PC-3 (cell line): Measurements from ENCODE around the gene TIMM17B. TPM values are rescaled to one million over a fixed set of nuclear protein-coding genes. Genes with fewer than 3 reads are reported as not detected.

Experiments
- ATAC-seq: fragments of 200-7000 bp; cut with Tn5 transposase; 2 replicates; pipeline ENCODE4 v1.9.1; 2020; ENCODE audit warnings: mild to moderate bottlenecking, moderate library complexity
- BruUV-seq: library from RNA; stranded (reverse); fragments of 400-500 nt; replicated peaks from 2 replicates; lab custom pipeline; 2021; lab: Mats Ljungman, UMichigan
- CTCF ChIA-PET: fragments of 300-600 bp; sonication (Branson Sonifier 250); formaldehyde crosslinking; loops from one replicate; lab custom pipeline; 2022; ENCODE audit warnings: antibody characterized with exemption; lab: Charles Lee
- POLR2A ChIA-PET: fragments of 300-600 bp; sonication (Branson Sonifier 250); formaldehyde crosslinking; loops from one replicate; lab custom pipeline; 2022; ENCODE audit warnings: antibody characterized with exemption; ENCODE audit not compliant: unreplicated experiment; lab: Charles Lee
- DNase-seq: peaks from one replicate; pipeline ENCODE4 v3.0.0-alpha.2; 2015
- H2AFZ ChIP-seq: fragments of 300-600 bp; sonication (generic); 2 replicates; pipeline ENCODE4 v1.6.0; 2016; ENCODE audit warnings: antibody characterized with exemption, low read length
- H3F3A ChIP-seq: fragments of 300-600 bp; sonication (generic); one replicate; pipeline ENCODE4 v1.6.0; 2017; ENCODE audit warnings: antibody characterized with exemption, low read length, control low read depth, mild to moderate bottlenecking; ENCODE audit not compliant: unreplicated experiment
- H3K27ac ChIP-seq: fragments of 300-600 bp; sonication (generic); 2 replicates; pipeline ENCODE4 v1.5.1; 2016; ENCODE audit warnings: mild to moderate bottlenecking, low read length
- H3K27me3 ChIP-seq: fragments of 300-600 bp; sonication (generic); 2 replicates; pipeline ENCODE4 v1.6.1; 2016; ENCODE audit warnings: low read length, mixed read lengths
- H3K36me3 ChIP-seq: fragments of 300-600 bp; sonication (generic); 2 replicates; pipeline ENCODE4 v1.6.1; 2016; ENCODE audit warnings: low read depth, mixed run types, low read length, mixed read lengths
- H3K4me1 ChIP-seq: fragments of 300-600 bp; sonication (generic); 2 replicates; pipeline ENCODE4 v1.5.1; 2016; ENCODE audit warnings: low read length; ENCODE audit not compliant: insufficient read depth
- H3K4me2 ChIP-seq: fragments of 300-600 bp; sonication (generic); 2 replicates; pipeline ENCODE4 v1.6.0; 2016; ENCODE audit warnings: low read length
- H3K4me3 ChIP-seq: fragments of 300-600 bp; sonication (generic); 2 replicates; pipeline ENCODE4 v1.5.1; 2016; ENCODE audit warnings: mild to moderate bottlenecking, low read length, mixed read lengths
- H3K79me2 ChIP-seq: fragments of 300-600 bp; sonication (generic); 2 replicates; pipeline ENCODE4 v1.6.1; 2017; ENCODE audit warnings: low read length, mixed read lengths
- H3K9ac ChIP-seq: fragments of 300-600 bp; sonication (generic); 2 replicates; pipeline ENCODE4 v1.6.0; 2016; ENCODE audit warnings: mild to moderate bottlenecking, low read length
- H3K9me2 ChIP-seq: fragments of 300-600 bp; sonication (generic); replicated peaks from 2 replicates; pipeline ENCODE4 v1.6.1; 2016; ENCODE audit warnings: mixed run types, low read length, mixed read lengths
- H3K9me3 ChIP-seq: fragments of 300-600 bp; sonication (generic); 2 replicates; pipeline ENCODE4 v1.6.1; 2016; ENCODE audit warnings: low read length, mixed read lengths
- H4K20me1 ChIP-seq: fragments of 300-600 bp; sonication (generic); 2 replicates; pipeline ENCODE4 v1.6.1; 2016; ENCODE audit warnings: low read length, mixed read lengths
- CTCF ChIP-seq: fragments of 300-600 bp; sonication (generic); conservative IDR thresholded peaks from 2 replicates; pipeline ENCODE4 v1.5.1; 2017; ENCODE audit warnings: antibody characterized with exemption, low read depth, mild to moderate bottlenecking, low read length
- EZH2 ChIP-seq: fragments of 300-600 bp; sonication (generic); IDR thresholded peaks from one replicate; pipeline ENCODE4 v1.6.1; 2017; ENCODE audit warnings: antibody characterized with exemption, mild to moderate bottlenecking, low read length; ENCODE audit not compliant: unreplicated experiment
- EZH2phosphoT487 ChIP-seq: fragments of 300-600 bp; sonication (generic); IDR thresholded peaks from 2 replicates; pipeline ENCODE4 v1.6.1; 2018; ENCODE audit warnings: mild to moderate bottlenecking, antibody characterized with exemption, low read length, borderline replicate concordance
- intact Hi-C: fragments of 100-400 bp; cut with micrococcal nuclease; formaldehyde crosslinking; loops from 2 replicates; pipeline ENCODE4 v1.9.0; 2023
- total RNA-seq: library from RNA; depleted of rRNA; stranded (reverse); fragments of >200 nt; gene quantifications from 2 replicates; pipeline ENCODE4 v1.2.3, GENCODE V29; 2014

Gene TIMM17B
- total RNA-seq, 1 experiment from 2014 or later, result 101 TPM

GRCh38 chrX:48917139-48918001 lies 19.8 kb upstream of the TIMM17B start:
- H3K27me3 ChIP-seq, result no peaks in the 10 kb centered on the region
- no peak overlapping the region for H3K9ac ChIP-seq
- intact Hi-C loops, result loop anchor here (1.0 to 5.0 kb wide), 3 partner anchors 40 to 155 kb away; partner anchors contain the start of genes GLOD5, OTUD5 and TFE3
- peak; percentile 93 for DNase-seq
- H3K79me2 ChIP-seq, result peaks cover 29% of the 10 kb centered on the region
- H3F3A ChIP-seq, result no peaks in the 10 kb centered on the region
- peaks cover 11% of the 10 kb centered on the region; the same call in 1 of the 2 replicates for H3K36me3 ChIP-seq
- H4K20me1 ChIP-seq, result no peaks in the 10 kb centered on the region
- ATAC-seq, result peak; percentile 36
- BruUV-seq, result no TSS peak
- H3K4me1 ChIP-seq, result peaks cover 19% of the 10 kb centered on the region
- peak overlapping the region; percentile 98 for H3K4me2 ChIP-seq
- no peaks in the 10 kb centered on the region for H3K9me2 ChIP-seq
- no peak overlapping the region for H2AFZ ChIP-seq
- ChIA-PET CTCF (no interaction called here), POLR2A (no interaction called here)
- H3K4me3 ChIP-seq, result peak overlapping the region; percentile 90
- H3K27ac ChIP-seq, result no peak overlapping the region
- TF ChIP-seq CTCF (peak; percentile 91), EZH2phosphoT487 (no peak), EZH2 (no peak)
- H3K9me3 ChIP-seq, result no peaks in the 10 kb centered on the region

DNA sequence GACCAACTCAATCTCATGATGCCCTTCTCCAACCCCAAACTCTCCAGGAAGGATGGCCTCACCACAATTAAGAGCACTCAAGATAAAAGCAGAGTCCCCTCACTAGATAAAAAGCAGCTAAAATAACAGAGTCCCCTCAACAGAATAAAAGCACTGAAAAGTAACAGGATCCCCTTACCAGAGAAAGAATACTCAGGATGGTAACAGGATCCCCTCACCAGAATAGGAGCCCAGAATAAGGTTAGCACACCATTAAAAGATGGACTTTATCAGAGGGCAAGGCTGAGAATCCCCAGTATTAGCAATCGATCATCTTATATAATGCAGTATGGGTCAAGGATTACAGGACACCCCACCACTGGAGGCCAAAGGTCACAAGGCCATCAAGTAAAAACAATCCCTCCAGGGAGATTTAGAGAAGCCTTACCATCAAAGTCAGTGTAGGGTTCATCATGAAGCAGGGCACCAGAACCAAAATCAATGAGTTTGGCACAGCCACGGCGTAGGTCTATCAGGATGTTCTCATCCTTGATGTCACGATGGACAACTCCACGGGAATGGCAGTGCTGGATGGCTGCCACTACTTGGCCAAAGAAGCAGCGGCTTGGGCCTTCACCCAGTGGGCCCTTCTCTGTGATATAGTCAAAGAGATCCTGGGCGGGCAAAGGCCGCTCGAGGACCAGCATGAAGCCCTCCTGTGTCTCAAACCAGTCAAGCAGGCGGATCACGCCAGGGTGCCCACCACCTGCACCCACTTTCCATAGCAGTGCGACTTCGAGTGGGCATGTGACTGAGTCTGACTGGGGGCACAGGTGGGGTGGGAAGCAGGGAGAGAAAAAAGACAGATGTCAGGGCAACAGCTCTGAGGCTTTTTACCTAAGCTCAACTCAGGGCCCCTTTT lies 17.3 kb upstream of the TIMM17B start:
- ATAC-seq (no peak), DNase-seq (no peak)
- Histone ChIP-seq H3K9me3 (no peaks in the 10 kb centered on the region), H3K27ac (no peak overlapping the region), H3K4me1 (peaks cover 26% of the 10 kb centered on the region), H3F3A (no peaks in the 10 kb centered on the region), H3K4me2 (no peak overlapping the region), H3K27me3 (no peaks in the 10 kb centered on the region), H3K36me3 (peaks cover 11% of the 10 kb centered on the region; the same call in 1 of the 2 replicates), H3K9me2 (no peaks in the 10 kb centered on the region), H3K9ac (no peak overlapping the region), H2AFZ (no peak overlapping the region), H3K4me3 (no peak overlapping the region), H3K79me2 (peaks cover 45% of the 10 kb centered on the region), H4K20me1 (no peaks in the 10 kb centered on the region)
- no TSS peak for BruUV-seq
- intact Hi-C loops, result loop anchor here (5.0 kb wide), 3 partner anchors 42 to 153 kb away; partner anchors contain the start of genes GLOD5, HDAC6 and OTUD5
- CTCF ChIA-PET, result no interaction called here
- TF ChIP-seq EZH2, result no peak
- TF ChIP-seq CTCF, result no peak
- no peak for TF ChIP-seq EZH2phosphoT487
- POLR2A ChIA-PET, result no interaction called here
